Tibial nerve (tissue), 4 donors: Measurements from ENCODE around the gene ST6GALNAC4. TPM values are rescaled to one million over a fixed set of nuclear protein-coding genes. Genes with fewer than 3 reads are reported as not detected.

Experiments used
- DNase-seq, 2 donors: peaks; one replicate each; pipeline ENCODE4 v3.0.0-alpha.2; 2019; ENCODE audit warnings: low spot score in 2 of 2
- H3K27ac ChIP-seq, 4 donors: fragments of 200-600 bp; sonication (generic) in 3 of 4; one replicate each; pipeline ENCODE4 v1.5.1; 2017 to 2019; ENCODE audit warnings: mild to moderate bottlenecking in 1 of 4
- H3K27me3 ChIP-seq, 2 donors: fragments of 200-600 bp; sonication (generic) in 1 of 2; one replicate each; pipeline versions ENCODE4 v1.5.1 to v1.6.0; 2017 to 2019
- H3K36me3 ChIP-seq, 3 donors: fragments of 200-600 bp; sonication (generic); one replicate each; pipeline ENCODE4 v1.5.1; 2018 to 2019
- H3K4me1 ChIP-seq, 4 donors: fragments of 200-600 bp; sonication (generic) in 3 of 4; one replicate each; pipeline ENCODE4 v1.5.1; 2017 to 2019
- H3K4me3 ChIP-seq, 4 donors: fragments of 200-600 bp; sonication (generic) in 3 of 4; one replicate each; pipeline ENCODE4 v1.5.1; 2017 to 2019; ENCODE audit warnings: mild to moderate bottlenecking in 1 of 4, moderate library complexity in 1 of 4
- H3K9me3 ChIP-seq, 4 donors: fragments of 200-600 bp; sonication (generic) in 3 of 4; one replicate each; pipeline ENCODE4 v1.5.1; 2017 to 2019
- EP300 ChIP-seq, 2 donors: sonication (generic); formaldehyde crosslinking; IDR thresholded peaks; one replicate each; pipeline ENCODE4 v1.6.1; 2017; ENCODE audit warnings: antibody characterized with exemption in 2 of 2, mild to moderate bottlenecking in 1 of 2
- POLR2A ChIP-seq, 2 donors: fragments of 450-650 bp; IDR thresholded peaks; one replicate each; pipeline ENCODE4 v1.6.1; 2017; ENCODE audit warnings: antibody characterized with exemption in 2 of 2, mild to moderate bottlenecking in 2 of 2, moderate library complexity in 2 of 2
- WGBS, 2 donors: methylation state at CpG; one replicate each; pipeline ENCODE4 v1.1.5; 2018; 5-methylcytosine and 5-hydroxymethylcytosine counted together
- total RNA-seq, 4 donors: library from RNA; depleted of rRNA; stranded (reverse); fragments of >200 nt; gene quantifications; one replicate each; pipeline ENCODE4 v1.1.0, GENCODE V29; 2016
- TF ChIP-seq, protein P1 (sequence below), 5 experiments: fragments of 200-600 bp in 3 of 5; fragments of 450-650 bp in 2 of 5; sonication (generic) in 3 of 5; IDR thresholded peaks; one replicate each; pipeline ENCODE4 v1.5.1; 2016 to 2019; ENCODE audit warnings: antibody characterized with exemption in 5 of 5, mild to moderate bottlenecking in 3 of 5, moderate library complexity in 2 of 5

Gene ST6GALNAC4
- total RNA-seq, 4 donors from 2014 or later, result 23.9 to 70.5 (median 37.0) TPM

DNA sequence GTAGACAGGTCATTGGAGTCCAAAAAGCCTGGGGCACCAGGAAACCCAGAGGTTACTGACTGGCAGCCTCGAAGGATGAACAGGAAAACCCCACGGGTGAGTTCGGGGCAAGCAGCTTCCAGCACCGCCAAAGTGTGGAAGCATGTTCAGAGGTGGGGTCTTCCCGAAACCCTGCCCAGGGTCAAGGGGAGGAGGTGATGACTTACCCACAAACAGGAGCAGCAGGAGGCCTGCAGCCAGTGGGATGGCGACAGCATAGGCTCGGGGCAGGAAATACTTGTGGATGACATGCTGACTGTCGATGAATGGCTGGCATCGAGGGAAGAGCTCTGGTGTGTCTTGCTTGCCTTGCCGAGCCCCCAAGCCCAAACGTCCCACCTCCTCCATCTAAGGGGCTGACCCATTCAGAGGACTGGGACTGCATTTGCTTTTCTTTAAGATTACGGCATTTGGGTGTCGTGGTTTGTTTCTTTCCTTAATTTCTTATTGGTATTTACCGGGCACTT is 19.6 kb upstream of the ST6GALNAC4 start:
- Histone ChIP-seq H3K27ac (no peak overlapping the region), H3K36me3 (peaks cover 0 to 22% (median 0%) of the 10 kb centered on the region in 3 donors), H3K4me1 (peaks cover 5 to 56% (median 26%) of the 10 kb centered on the region in 4 donors), H3K4me3 (peak overlapping the region in 3 of 4 donors; percentile 63 to 82 (median 81)), H3K27me3 (no peaks in the 10 kb centered on the region), H3K9me3 (no peaks in the 10 kb centered on the region)
- 76 to 78% methylated on average over 14 of the region's 14 CpGs for WGBS, 2 donors
- no peak for TF ChIP-seq EP300 (IDR thresholded peaks at IDR 0.05)
- TF ChIP-seq, protein P1, sequence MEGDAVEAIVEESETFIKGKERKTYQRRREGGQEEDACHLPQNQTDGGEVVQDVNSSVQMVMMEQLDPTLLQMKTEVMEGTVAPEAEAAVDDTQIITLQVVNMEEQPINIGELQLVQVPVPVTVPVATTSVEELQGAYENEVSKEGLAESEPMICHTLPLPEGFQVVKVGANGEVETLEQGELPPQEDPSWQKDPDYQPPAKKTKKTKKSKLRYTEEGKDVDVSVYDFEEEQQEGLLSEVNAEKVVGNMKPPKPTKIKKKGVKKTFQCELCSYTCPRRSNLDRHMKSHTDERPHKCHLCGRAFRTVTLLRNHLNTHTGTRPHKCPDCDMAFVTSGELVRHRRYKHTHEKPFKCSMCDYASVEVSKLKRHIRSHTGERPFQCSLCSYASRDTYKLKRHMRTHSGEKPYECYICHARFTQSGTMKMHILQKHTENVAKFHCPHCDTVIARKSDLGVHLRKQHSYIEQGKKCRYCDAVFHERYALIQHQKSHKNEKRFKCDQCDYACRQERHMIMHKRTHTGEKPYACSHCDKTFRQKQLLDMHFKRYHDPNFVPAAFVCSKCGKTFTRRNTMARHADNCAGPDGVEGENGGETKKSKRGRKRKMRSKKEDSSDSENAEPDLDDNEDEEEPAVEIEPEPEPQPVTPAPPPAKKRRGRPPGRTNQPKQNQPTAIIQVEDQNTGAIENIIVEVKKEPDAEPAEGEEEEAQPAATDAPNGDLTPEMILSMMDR (IDR thresholded peaks at IDR 0.05), result no peak
- no peak for TF ChIP-seq POLR2A (IDR thresholded peaks at IDR 0.05)
- DNase-seq, result no peak

DNA sequence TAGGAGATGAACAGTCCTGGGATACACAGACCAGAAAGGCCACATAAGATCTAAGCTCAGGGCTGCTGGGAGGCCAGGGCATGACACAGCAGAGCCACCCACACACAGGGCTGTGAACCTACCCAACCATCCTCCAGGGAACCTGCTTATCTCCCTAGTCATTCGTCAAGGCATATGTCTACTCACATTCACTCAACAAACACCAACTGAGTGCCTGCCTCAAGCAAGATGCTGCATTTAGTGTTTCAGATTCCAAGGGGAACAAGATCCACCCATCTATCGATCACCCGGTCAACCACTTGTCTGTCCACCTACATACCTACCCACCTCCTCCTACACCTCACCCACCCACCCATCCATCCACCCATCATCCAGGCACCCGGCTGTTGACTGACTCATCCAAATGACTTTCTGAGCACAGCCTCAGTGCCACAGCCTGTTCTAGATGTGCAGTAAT is 19.0 kb upstream of the ST6GALNAC4 start:
- Histone ChIP-seq H3K4me1 (peaks cover 5 to 56% (median 32%) of the 10 kb centered on the region in 4 donors), H3K4me3 (no peak overlapping the region), H3K27me3 (no peaks in the 10 kb centered on the region), H3K9me3 (no peaks in the 10 kb centered on the region), H3K27ac (no peak overlapping the region), H3K36me3 (peaks cover 0 to 22% (median 0%) of the 10 kb centered on the region in 3 donors)
- TF ChIP-seq, protein P1 (IDR thresholded peaks at IDR 0.05), result no peak
- TF ChIP-seq POLR2A (IDR thresholded peaks at IDR 0.05) (no peak), EP300 (IDR thresholded peaks at IDR 0.05) (no peak)
- no peak for DNase-seq
- 75 to 82% methylated on average over 4 of the region's 4 CpGs for WGBS, 2 donors

DNA sequence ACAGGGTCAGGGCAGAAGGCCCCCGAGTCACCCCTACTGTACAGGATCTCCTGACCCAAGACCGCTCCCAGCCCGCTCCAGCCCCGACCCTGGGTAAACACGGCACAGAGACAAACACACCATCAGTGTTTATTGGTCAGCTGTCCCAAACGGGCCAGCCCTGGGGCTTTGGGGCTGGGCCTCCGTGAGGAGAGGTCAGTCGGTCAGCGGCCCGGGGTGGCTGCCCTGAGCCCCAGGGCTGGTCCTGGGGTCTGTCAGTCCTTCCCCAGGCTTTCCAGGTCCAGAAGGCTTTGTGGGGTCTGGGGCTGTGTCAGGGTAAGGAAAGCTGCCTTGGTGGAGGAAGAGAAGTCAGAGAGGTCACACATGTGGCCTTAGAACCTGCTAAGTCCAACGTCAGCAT is 18.1 kb upstream of the ST6GALNAC4 start:
- Histone ChIP-seq H3K9me3 (no peaks in the 10 kb centered on the region), H3K27ac (no peak overlapping the region), H3K4me3 (no peak overlapping the region), H3K27me3 (no peaks in the 10 kb centered on the region), H3K36me3 (peaks cover 0 to 22% (median 0%) of the 10 kb centered on the region in 3 donors), H3K4me1 (peaks cover 5 to 59% (median 38%) of the 10 kb centered on the region in 4 donors)
- WGBS, 2 donors, result 60 to 75% methylated on average over 4 to 11 of the region's 11 CpGs
- no peak for TF ChIP-seq POLR2A (IDR thresholded peaks at IDR 0.05)
- TF ChIP-seq, protein P1 (IDR thresholded peaks at IDR 0.05), result no peak
- TF ChIP-seq EP300 (IDR thresholded peaks at IDR 0.05), result no peak
- DNase-seq, result no peak

DNA sequence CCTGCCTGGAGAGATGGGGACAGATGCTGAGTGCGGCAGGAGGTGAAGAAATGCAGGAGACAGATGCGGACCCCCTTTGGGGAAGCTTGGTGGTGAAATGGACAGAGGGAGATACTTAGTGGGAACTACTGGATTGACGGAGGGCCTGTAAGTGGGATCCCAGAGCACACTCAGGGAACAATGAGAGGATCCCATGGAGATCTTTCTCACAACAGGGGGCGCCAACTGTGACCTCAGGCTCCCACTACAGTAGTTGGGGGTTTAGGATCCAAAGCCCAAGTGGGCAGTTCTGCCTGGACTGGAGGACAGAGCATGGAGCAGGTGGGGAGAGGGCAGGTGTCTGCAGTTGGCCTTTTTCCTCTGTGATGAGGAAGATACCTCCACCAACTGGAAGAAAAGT is 17.4 kb upstream of the ST6GALNAC4 start:
- H3K4me1 ChIP-seq, result peaks cover 5 to 59% (median 38%) of the 10 kb centered on the region in 4 donors
- peaks cover 0 to 4% of the 10 kb centered on the region in 2 donors for H3K27me3 ChIP-seq
- H3K27ac ChIP-seq, result no peak overlapping the region
- no peaks in the 10 kb centered on the region for H3K9me3 ChIP-seq
- no peak for DNase-seq
- H3K36me3 ChIP-seq, result peaks cover 0 to 22% (median 0%) of the 10 kb centered on the region in 3 donors
- TF ChIP-seq POLR2A (IDR thresholded peaks at IDR 0.05), result no peak
- TF ChIP-seq EP300 (IDR thresholded peaks at IDR 0.05), result no peak
- TF ChIP-seq, protein P1 (IDR thresholded peaks at IDR 0.05), result no peak
- no peak overlapping the region for H3K4me3 ChIP-seq
- WGBS, 2 donors, result 81 to 91% methylated on average over 4 of the region's 4 CpGs

DNA sequence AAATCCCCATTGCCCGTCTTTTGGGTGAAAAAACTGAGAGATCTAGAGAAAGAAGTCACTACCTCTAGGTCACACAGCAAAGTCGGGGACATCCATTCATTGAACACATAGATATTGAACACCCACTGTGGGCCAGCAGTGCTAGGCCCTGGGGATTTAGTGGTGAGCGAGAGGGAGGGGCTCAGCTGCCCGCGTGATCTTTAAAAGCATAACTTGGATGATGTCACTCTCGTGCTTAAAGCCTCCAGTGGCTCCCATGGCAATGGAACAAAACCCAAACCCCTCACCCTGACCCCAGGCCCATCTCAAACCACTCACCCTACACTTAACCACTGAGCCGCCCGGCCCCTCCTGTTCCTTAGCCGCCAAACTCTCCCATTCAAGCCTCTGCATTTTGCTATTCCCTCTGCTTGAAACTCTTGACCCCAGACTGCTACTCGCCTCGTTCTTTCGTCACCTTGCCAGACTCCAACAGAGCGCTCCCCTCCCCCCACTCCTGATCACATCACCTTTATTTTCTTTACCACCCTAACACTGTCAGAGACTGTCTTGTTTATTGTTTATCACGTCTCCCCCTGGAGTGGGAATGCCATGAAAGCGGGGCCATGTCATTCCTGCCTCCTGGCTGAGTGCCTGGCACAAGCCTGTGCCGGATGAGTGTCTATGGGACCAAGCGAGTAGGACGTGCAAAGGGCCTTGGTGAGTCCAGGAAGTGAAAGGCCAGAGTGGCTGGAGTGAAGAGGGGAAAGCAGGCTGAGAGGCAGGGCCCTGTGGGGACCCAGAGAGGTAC is 14.4 kb upstream of the ST6GALNAC4 start:
- TF ChIP-seq, protein P1 (IDR thresholded peaks at IDR 0.05), result no peak
- TF ChIP-seq EP300 (IDR thresholded peaks at IDR 0.05), result peak in 1 of 2 donors; percentile 1
- TF ChIP-seq POLR2A (IDR thresholded peaks at IDR 0.05), result no peak
- H3K27me3 ChIP-seq, result peaks cover 0 to 30% of the 10 kb centered on the region in 2 donors
- H3K4me1 ChIP-seq, result peaks cover 0 to 54% (median 30%) of the 10 kb centered on the region in 4 donors
- H3K27ac ChIP-seq, result peak overlapping the region in 2 of 4 donors; percentile 67
- 14 to 20% methylated on average over 18 of the region's 18 CpGs for WGBS, 2 donors
- H3K36me3 ChIP-seq, result peaks cover 0 to 22% (median 0%) of the 10 kb centered on the region in 3 donors
- no peak for DNase-seq
- peak overlapping the region; percentile 29 to 66 (median 52) for H3K4me3 ChIP-seq
- no peaks in the 10 kb centered on the region for H3K9me3 ChIP-seq
